DMS79 treated with DMSO at 0.1 percent for 48 hours (cell line): ENCODE results near the gene GALNT10.

Source experiments
- DNase-seq: peaks from one replicate; lab custom pipeline; 2025; lab: John Stamatoyannopoulos, UW

The GALNT10 gene

DNA sequence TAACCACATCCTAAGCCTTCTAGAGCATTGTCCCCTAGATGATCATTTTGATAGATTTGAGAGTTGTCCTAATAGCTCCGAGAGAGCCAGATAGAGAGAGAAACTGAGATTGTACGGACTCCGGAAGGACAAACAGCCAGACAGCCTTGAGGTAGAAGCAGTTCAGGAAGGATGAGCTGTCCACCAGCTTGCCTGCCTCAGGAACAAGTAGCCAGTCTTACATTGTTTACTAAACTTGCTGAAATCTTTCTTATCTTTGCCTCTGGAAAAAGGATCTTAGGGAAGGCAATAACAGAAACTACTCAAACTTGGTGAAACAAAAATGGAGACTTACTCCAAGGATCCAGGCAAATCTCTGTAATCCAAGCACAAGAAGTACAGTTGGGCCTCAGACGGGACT is 216.3 kb downstream of the GALNT10 start:
- no peak for DNase-seq

DNA sequence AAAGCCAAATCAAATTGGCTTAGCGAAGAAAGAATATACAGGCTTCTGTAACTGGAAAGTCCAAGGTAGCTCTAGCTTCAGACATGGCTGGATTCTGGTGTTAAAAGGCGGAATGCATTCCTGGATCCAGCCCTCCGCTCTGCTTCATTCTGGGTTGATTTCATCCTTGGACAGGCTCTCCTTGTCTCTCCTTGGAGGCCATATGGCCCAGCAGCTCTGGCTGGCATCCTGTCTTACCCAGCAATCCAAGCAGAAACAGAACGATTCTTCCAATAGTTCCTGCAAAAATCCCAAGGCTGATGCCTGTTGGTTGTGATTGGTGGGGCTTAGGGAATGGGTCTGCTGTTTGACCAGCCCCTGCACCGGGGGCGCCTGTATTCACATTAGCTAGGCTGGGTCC is 218.3 kb downstream of the GALNT10 start:
- no peak for DNase-seq

DNA sequence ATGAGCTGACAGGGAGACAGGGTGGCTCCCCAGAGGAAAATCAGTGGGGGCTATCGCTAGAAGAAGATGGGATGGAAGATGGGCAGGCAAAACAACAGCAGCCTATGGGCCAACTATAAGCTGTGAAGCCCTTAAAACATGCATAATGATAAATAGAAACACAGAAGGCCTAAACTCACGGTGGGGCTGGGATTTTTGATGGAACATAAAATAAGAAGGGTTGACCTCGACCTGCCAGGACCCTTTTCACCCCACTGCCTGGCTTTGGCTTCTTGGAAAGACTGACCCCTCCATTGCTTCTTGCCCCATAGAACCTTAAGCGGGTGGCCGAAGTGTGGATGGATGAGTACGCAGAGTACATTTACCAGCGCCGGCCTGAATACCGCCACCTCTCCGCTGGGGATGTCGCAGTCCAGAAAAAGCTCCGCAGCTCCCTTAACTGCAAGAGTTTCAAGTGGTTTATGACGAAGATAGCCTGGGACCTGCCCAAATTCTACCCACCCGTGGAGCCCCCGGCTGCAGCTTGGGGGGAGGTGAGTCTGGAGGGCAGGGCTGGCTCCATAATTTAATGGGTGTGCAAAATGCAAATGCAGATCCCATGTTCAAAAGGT is 218.8 kb downstream of the GALNT10 start:
- DNase-seq: no peak

DNA sequence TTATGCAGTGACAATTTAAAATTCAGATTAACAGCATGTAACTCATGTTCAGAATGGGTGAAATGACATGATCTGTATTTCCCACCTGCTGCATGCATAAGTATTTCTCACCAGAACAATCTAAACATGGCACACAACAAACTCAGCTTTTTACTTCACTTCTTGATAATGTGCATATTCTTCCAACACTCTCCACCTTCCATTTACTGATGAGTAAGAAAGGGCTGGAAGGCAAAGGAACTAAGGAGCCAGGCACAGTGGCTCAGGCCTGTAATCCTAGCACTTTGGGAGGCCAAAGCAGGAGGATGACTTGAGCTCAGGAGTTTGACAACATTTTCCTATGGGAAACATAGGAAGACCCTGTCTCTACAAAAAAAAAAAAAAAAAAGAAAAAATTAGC is 219.5 kb downstream of the GALNT10 start:
- DNase-seq: no peak

DNA sequence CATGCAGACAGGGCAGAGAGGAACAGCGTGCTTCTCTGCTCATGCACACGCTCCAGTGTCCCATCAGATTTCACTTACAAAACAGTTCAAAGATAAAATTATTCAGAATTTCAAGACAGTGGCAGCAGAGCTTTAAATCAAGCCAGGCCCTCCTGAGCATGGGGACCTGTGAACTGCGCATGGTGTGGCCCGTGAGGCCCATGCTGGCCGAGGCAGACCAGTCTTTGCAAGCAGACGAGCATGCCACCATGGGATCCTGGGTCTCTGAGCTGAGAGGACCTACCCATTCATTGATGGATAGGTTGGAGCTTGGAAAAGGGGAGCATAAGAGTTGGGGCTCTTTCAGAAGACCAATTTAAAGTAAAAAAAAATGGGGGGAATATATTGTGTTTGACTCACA is 220.3 kb downstream of the GALNT10 start:
- no peak for DNase-seq

DNA sequence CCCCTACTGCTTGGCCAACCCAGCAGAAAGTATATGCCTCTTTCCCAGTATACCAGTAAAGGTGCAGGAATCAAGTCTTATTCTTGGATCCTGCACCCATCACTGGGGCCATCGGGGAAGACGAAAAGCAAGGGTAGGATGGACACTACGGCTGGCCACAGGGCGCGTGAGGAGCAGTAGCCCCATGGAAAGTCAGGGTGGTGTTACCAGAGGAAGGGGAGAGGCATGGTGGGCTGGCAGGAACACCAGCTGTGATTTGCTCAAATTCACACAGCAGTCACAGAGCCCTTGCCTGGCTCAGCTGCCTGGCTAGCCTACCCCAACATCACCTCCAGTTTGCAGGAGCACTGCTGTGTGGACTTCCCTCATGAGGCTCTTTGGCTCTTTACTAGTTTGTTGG is 220.8 kb downstream of the GALNT10 start:
- DNase-seq: no peak

DNA sequence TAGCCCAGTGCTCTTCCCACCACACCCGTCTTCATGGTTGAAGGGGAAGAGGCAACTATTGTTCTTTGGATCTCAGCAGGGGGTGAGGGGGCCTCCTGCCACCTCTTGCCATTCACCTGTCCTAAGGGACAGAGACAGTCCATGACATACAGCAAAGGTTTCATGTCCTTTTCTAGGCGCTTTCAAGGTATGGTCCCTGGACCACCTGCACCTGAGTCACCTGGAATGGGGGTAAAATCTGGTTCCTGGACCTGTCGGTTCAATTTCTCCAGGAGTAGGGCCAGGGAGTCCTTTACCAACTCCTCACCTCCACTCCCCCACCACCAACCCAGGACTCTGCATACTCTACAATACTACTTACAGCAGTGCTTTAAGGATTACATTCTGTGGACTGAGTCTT is 221.8 kb downstream of the GALNT10 start:
- no peak for DNase-seq

DNA sequence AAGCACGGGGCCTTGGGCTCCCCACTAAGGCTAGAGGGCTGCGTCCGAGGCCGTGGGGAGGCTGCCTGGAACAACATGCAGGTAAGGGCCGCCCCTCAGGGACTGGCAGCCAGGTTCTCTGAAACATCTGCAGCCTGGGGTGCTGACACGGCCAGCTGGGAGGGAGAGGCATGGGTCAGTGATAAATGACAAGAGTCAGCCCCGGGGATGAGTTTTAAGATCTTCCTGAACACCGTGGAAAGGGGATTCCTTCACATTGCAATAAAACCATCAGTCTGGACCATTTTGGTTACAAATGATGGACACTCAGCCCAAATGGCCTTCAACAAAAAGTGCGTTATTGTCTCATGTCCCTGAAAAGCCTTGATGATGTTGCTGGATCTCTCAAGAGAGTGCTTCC is 222.4 kb downstream of the GALNT10 start:
- DNase-seq: no peak

DNA sequence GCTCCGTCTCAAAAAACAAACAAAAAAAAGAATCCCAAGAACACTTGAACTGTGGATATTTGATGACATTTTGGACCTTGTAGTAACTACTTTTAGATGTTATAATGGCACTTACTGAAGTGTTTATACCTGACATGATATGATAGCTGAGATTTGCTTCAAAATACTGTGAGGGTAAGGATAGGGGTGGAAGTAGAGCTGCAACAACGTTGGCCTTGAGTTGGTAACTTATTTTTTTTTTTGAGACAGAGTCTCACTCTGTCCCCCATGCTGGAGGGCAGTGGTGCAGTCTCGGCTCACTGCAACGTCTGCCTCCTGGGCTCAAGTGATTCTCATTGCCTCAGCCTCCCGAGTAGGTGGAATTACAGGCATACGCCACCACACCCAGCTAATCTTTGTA is 224.6 kb downstream of the GALNT10 start:
- DNase-seq: no peak

DNA sequence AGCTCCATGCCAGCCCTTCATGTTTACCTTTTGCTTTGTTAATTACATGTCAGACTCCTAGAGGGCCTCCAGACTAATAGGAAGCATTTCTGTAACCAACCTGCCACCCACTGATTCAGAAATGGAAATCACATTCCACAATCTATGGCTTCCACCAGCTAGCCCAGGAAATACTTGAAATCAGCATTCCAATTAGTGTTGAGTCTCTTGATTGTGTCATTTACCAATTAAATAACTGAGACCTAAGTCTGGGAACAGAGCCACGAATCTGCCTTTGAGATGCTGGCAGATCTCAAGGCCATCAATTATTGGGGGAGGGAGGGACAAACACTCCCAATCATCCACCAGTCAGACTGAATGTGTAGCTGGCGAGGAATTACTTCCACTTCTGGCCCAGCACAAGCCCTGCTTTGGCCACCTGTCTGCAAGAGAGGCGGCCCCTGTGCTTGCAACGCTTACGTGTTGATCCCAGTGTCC is 227.8 kb downstream of the GALNT10 start:
- no peak for DNase-seq

DNA sequence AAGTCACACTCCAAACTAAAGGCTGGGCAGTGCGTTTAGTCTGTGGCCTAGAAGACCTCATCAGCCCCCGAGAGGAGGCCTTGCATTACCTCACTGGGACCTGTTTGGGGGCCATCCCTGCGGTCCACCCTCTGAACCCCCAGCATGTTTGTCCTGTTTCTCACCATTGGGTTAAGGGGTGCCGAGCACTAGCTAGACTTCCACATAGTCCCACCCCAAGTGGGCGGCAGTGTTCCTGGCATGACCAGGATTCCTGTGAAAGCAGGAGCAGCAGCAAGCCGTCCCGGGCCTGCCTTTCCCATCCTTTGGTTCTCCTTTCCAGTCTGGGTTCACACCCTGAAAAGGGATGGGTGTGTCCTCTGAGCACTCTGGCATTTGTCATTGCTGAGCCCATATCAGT is 228.7 kb downstream of the GALNT10 start:
- DNase-seq: no peak

DNA sequence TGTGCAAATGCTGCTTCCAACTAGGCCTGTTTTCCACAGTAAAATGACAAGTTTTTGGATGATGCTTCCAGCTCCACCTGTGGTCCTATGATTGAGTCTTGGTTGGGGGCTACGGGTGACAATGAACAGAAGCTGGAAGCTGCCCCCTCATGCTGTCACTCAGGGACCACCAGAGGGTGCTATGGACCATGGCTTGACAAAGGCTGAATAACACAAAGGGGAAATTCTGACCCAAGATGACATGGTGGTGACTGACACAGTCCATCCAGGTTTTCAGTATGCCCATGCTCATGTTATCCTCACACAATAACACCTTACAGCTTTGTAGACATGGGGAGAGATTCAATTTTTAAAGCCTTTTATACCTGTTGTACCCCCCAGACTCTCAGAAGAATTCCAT is 231.3 kb downstream of the GALNT10 start:
- no peak for DNase-seq

DNA sequence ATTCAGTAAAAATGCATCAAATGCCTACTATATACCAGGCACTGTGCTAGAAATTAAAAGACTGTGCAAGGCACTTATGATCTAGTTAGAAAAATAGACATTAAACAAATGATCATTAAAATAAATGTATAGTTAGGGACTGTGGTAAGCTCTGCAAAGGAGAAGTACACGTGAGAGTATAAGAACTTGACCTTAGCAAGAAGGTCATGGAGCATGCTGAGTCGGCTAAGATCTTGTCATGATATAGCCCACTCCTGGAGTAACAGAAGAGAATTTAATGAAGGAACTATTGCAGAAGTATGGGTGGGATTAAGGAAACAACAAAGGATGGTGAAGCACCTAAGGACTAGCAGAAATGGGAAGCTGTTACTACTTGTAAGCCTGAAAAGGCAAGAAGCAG is 231.8 kb downstream of the GALNT10 start:
- no peak for DNase-seq

DNA sequence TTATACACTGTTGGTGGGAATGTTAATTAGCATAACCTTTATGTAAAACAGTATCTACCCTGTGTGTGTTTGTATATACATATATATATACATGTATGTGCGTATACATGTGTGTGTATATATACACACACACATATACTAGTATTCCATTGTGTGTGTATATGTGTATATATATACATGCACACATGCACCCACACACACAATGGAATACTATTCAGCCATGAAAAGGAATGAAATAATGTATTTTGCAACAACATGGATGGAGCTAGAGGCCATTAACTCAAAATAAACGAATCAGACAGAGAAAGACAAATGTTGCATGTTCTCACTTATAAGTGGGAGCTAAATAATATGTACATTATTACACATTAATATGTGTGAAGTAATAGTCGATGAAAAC is 237.7 kb downstream of the GALNT10 start:
- no peak for DNase-seq

DNA sequence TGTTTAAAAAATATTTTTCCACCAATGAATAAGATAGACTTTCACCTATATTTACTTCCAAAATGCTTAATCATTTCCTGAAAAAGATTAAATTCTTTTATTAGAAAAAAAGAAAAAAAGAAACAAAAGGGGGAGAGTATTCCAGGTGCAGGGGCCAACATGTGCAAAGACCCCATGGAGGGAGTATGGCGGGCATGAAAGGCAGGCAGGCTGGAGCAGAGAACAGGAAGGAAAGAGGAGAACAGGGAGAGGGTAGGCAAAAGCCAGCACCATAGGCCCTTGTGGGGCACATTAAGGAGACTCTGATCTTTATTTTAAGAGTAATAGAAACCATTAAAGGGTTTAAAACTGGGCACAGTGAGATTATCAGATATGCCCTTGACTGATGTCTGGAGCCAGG is 238.8 kb downstream of the GALNT10 start:
- no peak for DNase-seq

DNA sequence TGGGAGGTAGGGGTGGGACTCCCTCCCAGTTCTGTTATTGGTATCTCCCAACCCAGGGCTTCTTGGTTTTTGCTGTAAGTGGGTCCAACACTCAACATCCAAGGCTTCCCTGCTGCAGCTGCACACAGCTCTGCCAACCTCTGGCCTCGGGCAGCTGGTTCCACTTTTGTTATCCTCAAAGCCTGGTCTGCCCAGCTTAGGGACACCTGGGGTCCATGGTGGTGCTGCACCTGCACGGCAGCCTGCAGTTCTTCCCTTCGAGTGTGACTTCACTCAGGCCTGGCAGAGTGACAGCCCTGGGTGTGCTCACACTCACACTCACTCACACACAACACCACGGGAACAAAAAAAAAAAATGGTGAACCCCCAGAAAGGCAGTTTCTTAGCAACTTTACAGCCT is 239.9 kb downstream of the GALNT10 start:
- no peak for DNase-seq

DNA sequence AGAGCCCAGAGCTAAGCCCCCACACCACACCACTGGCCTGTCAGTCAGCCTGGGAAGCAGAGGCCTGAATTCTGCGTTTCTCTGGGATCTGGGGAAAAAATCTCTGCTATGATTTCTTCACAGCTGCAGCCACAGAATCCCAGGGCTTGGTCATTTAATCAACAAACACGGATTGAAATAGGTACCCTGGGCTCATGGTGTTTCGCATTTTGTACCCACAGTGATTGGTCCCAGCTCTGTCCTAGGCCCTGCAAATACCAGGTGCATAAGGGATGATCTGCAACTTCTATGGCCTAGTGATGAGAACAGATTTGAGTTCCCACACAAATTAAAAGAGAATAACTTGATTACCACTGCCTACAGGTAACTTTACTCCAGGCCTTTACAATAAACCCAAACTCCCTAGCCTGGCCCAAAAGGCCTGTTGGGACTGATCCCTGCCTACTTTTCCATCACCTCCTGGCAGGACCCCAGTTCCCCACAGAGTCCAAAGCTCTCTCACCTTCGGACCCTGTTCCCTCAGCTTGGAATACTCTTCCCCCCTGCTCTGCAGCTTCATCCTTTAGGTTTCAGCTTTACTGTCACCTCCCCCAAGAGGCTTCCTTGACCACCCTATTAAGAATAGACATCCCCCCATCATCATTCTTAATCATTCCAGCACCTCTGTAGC is 240.6 kb downstream of the GALNT10 start:
- no peak for DNase-seq

DNA sequence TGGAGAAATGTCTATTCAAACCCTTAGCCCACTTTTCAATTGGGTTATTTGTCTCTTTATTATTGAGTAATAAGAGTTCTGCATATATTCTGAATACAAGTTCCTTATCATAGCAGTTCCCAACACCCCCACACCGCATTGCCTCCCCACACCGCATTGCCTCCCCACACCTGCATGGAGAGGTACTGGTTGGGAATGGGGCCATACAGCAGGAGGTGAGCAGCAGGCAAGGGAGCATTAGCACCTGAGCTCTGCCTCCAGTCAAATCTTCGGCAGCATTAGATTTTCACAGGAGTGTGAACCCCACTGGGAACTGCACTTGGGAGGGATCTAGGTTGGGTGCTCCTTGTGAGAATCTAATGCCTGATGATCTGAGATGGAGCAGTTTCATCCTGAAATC is 244.7 kb downstream of the GALNT10 start:
- DNase-seq: no peak

DNA sequence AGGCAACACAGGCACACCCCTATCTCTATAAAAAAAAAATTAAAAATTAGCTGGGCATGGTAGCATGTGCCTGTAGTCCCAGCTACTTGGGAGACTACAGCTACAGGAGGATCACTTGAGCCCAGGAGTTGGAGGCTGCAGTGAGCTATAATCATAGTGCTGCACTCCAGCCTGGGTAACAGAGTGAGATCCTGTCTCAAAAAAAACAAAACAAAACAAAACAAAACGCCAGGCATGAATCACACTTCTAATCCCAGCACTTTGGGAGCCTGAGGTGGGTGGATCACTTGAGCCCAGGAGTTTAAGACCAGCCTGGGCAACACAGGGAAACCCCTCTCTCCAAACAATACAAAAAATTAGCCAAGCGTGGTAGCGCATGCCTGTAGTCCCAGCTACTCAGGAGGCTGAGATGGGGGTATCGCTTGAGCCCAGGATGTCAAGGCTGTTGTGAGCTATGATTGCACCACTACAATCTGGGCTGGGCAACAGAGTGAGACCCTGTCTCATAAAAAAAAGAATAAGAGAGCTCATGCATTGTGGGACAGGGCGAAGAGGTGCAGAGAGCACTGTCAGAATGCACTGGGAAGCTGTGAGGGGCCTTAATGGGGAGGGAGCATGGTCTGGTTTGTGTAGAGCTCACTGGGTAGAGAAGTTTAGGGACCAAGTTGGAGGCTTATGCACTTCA is 246.9 kb downstream of the GALNT10 start:
- DNase-seq: no peak

DNA sequence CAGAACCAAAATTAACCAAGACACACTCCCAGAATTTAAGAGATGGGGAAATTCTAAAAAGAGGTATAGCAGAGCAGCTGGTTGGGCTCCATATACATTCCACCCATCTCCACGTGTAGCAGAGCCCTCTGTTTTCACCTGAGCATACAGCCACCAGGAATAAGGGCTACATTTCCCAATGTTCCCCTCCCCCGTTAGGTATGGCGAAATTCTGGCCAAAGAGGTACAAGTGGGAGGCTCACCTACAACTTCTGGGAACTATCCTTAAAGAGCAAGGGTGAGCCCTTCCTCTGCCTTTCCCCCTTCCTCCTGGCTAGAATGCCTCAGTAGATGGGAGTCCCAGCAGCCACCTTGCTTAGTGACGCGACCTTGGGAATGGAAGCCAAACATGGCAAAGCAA is 250.0 kb downstream of the GALNT10 start:
- no peak for DNase-seq

DNA sequence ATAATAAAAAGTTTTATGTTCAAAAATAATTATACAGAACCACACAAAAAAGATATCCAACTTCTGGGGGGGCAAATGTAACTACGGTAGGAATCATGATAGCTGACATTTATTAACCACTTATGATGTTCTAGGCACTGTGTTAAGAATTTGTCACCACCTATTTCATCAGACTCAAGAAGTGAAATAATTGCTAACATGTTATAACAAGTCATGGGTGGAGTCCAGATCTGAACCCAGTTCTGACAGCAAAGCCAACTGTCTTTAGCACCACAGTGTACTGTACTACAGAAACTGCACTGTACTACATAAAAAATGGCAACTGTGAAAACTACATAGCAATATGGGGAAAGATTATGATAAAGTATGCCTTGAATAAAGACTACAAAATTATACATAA is 252.3 kb downstream of the GALNT10 start:
- no peak for DNase-seq

DNA sequence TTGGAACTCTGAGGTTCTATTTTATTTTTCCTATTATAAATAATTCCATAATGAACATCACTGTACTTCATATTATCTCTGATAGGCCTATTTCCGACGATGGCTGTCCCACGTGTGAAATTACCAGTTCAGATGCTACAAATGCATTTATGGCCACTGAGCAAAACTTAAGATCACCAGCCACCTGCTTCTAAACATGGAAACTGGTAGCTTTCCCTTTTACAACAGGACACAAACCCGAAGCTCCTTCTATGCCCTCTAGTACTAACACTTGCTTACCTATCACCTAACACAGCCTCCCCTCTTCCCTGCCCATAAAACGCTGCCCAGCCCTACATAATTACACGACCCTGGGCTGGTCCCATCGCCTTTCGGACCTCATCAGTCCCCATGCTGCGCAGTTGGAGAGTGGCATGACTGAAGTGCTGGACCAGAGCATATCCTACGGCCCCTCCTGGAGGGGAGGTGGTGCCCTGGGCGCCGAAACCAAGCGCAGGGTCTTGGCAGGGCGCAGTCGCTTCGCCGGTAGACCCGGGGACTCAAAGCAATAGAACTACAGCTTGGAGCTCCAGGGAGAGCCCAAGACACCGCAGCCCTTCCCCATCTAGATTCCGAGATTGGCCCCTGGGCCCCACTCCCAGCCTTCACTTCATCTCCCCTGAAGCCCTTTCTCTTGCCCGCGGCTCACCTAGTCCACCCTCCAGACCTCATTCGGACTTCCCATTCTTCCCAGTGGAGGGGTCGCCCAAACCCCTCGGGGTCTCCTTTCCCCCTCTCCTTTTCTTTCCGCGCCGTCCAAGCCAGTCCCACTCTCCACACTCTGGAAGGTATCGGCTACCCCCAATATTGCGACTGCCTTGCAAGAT is 254.3 kb downstream of the GALNT10 start:
- no peak for DNase-seq
